ENCODE measurements around the gene KCTD7. TPM values are rescaled to one million over a fixed set of nuclear protein-coding genes. Genes with fewer than 3 reads are reported as not detected.
"Not testable (repeated sequence)": the region's sequence is repeated elsewhere in the genome, so short reads cannot be mapped to it uniquely, and the experiment has no call there.

Gene KCTD7
- total RNA-seq, 2 experiments from 2014 or later: 7.8 TPM

- CTCF ChIA-PET; intact Hi-C loops (cut with DNase I, micrococcal nuclease); POLR2A ChIA-PET; ATAC-seq; DNase-seq; H3K4me1 Mint-ChIP-seq; H3K27me3 Mint-ChIP-seq; H3K4me3 Mint-ChIP-seq; H3K9me3 Mint-ChIP-seq (ENCODE audit: low read depth); H3K27ac Mint-ChIP-seq; H3K36me3 Mint-ChIP-seq (ENCODE audit: low read depth): not testable (repeated sequence)
Measured at GRCh38 chr7:66619341-66619948, 9.2 kb upstream of the KCTD7 start.

GRCh38 chr7:66626331-66626934 is 2.2 kb upstream of the KCTD7 start:
- H3K4me1 Mint-ChIP-seq: peaks cover 31% of the 10 kb centered on the region
- peaks cover 5% of the 10 kb centered on the region for H3K36me3 Mint-ChIP-seq (ENCODE audit: low read depth)
- no peak overlapping the region for H3K27ac Mint-ChIP-seq
- no peak overlapping the region for H3K4me3 Mint-ChIP-seq
- CTCF ChIA-PET: interaction anchor here (0.5 to 1.0 kb wide), 2 partner anchors 44 to 219 kb away, joined by 3 to 5 read pairs; no protein-coding TSS in a partner anchor
- ATAC-seq: no peak
- intact Hi-C loops (cut with DNase I, micrococcal nuclease): no loop called here
- no peak for DNase-seq
- H3K9me3 Mint-ChIP-seq (ENCODE audit: low read depth): no peaks in the 10 kb centered on the region
- POLR2A ChIA-PET: no interaction called here
- peaks cover 2% of the 10 kb centered on the region for H3K27me3 Mint-ChIP-seq

DNA sequence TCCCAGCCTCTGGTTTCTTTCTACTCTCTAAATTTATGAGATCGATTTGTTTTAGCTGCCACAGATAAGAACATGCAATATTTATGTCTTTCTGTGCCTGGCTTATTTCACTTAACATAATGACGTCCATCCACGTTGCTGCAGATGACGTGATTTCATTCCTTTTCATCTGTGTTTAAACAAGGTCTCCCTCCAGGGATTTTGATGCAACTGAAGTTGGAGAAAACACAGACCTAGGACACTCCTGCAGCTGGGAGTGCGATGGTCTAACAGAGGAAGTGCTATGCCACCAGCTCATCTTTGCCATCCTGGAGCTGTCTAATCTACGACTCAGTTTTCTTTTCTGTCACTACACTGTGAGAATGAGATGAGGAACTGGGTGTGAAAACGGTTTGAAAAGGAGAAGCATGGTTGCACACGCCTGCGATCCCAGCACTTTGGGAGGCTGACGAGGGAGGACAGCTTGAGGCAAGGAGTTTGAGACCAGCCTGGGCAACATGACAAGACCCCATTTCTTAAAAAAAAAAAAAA is 1.5 kb upstream of the KCTD7 start:
- ATAC-seq (no peak), DNase-seq (no peak)
- ChIA-PET CTCF (interaction anchor here (0.5 to 1.0 kb wide), 3 partner anchors 44 to 896 kb away, joined by 3 to 5 read pairs (median 3); no protein-coding TSS in a partner anchor), POLR2A (interaction anchor here (0.6 to 1.0 kb wide), 2 partner anchors 37 to 194 kb away, joined by 3 to 4 read pairs; no protein-coding TSS in a partner anchor)
- H3K4me1 Mint-ChIP-seq: peaks cover 38% of the 10 kb centered on the region
- H3K27ac Mint-ChIP-seq: peak overlapping the region; percentile 74
- peaks cover 2% of the 10 kb centered on the region for H3K27me3 Mint-ChIP-seq
- peaks cover 5% of the 10 kb centered on the region for H3K36me3 Mint-ChIP-seq (ENCODE audit: low read depth)
- intact Hi-C loops (cut with DNase I, micrococcal nuclease): no loop called here
- H3K4me3 Mint-ChIP-seq: peak overlapping the region; percentile 82
- H3K9me3 Mint-ChIP-seq (ENCODE audit: low read depth): no peaks in the 10 kb centered on the region

DNA sequence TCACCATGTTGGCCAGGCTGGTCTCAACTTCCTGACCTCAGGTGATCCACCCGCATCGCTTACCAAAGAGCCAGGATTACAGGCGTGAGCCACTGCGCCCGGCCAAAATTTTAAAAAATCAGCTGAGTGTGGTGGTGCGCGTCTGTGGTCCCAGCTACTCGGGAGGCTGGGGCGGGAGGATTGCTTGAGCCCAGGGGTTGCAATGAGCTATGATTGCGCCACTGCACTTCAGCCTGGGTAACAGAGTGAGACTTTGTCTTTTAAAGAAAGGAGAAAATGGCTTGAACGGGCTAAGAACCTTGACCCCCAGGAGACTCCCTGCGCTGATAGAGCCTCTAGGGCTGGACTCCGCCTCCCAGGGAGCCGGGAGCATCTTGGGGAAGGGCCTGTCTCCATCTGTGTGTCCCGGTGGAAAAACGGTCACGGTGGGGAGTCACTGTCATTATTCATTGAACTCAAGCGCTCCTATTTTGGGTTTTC is 760 bp upstream of the KCTD7 start:
- no peaks in the 10 kb centered on the region for H3K9me3 Mint-ChIP-seq (ENCODE audit: low read depth)
- peak; percentile 1 for ATAC-seq
- peaks cover 41% of the 10 kb centered on the region for H3K4me1 Mint-ChIP-seq
- intact Hi-C loops (cut with DNase I, micrococcal nuclease): loop anchor here (1.0 kb wide), 5 partner anchors 26 to 135 kb away; partner anchors contain the start of gene RABGEF1 (in 1 of the 2)
- CTCF ChIA-PET: interaction anchor here (1.0 kb wide), 1 partner anchor 43 kb away, joined by 3 read pairs; no protein-coding TSS in a partner anchor
- H3K27ac Mint-ChIP-seq: peak overlapping the region; percentile 86
- POLR2A ChIA-PET: interaction anchor here (0.6 to 1.3 kb wide), 3 partner anchors 26 to 194 kb away, joined by 3 to 5 read pairs (median 4); no protein-coding TSS in a partner anchor
- peaks cover 2% of the 10 kb centered on the region for H3K27me3 Mint-ChIP-seq
- H3K36me3 Mint-ChIP-seq (ENCODE audit: low read depth): peaks cover 5% of the 10 kb centered on the region
- H3K4me3 Mint-ChIP-seq: peak overlapping the region; percentile 82
- peak; percentile 38 for DNase-seq

DNA sequence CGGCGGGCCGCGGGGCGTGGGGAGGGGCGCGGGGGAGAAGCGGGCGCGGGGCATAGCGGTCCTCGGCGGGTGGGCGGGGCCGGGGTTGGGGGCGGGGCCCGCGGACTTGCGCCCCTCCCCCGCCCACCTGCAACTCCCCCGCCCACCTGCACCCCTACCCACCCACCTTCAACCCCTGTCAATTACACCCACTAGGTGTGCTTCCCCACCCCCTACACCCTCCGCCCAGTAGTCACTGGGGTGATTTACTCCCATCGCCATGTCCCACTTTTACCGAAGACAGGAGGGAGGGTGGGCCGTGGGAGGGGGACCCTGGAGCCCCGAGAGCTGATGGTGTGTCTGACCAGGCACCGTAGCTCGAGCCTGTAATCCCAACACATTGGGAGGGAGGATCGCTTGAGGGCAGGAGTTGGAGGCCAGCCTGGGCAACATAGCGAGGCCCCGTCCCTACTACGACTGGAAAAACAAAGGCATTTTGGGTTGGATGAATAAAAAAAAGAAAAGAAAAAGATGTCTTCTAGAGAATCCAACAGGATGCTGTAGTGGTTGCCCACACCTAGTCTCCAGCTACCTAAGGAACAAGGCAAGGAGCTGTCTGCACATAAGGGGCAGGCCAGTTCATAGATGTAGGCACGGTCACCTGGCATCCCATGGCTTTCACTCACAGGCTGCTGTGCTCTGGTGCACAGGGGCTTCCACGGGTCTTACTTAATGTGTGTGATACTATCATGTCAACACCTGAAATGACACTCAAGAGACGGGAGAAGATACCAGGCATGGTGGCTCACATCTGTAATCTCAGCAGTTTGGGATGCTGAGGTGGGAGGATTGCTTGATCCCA is 761 bp downstream of the KCTD7 start:
- POLR2A ChIA-PET: no interaction called here
- H3K4me1 Mint-ChIP-seq: peaks cover 46% of the 10 kb centered on the region
- intact Hi-C loops (cut with DNase I, micrococcal nuclease): no loop called here

DNA sequence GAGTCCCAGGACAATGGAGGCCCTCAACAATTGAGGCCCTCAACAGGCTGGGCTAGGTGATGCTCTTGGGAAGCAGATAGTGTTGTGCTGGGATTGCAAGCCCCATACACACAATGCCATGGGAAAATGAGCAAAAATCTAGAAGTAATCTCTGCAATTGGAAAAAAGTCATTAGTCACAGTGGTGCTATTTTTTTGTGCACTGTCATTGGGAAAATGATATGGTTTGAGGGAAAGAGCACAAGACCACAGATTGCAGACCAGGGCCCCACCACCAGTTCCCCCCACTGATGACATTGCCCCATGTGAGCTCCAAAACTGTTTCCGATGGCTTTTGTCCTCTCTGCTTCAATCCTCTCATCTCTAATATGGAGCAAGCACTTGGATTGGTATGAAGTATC is 1.9 kb downstream of the KCTD7 start:
- no peaks in the 10 kb centered on the region for H3K9me3 Mint-ChIP-seq (ENCODE audit: low read depth)
- CTCF ChIA-PET: interaction anchor here (0.9 kb wide), 1 partner anchor 166 kb away, joined by 3 read pairs; no protein-coding TSS in a partner anchor
- intact Hi-C loops (cut with DNase I, micrococcal nuclease): no loop called here
- DNase-seq: no peak
- POLR2A ChIA-PET: interaction anchor here (0.7 kb wide), 1 partner anchor 24 kb away, joined by 3 read pairs; no protein-coding TSS in a partner anchor
- H3K4me1 Mint-ChIP-seq: peaks cover 50% of the 10 kb centered on the region
- ATAC-seq: no peak
- peaks cover 9% of the 10 kb centered on the region for H3K36me3 Mint-ChIP-seq (ENCODE audit: low read depth)
- peak overlapping the region; percentile 54 for H3K4me3 Mint-ChIP-seq
- H3K27me3 Mint-ChIP-seq: peaks cover 2% of the 10 kb centered on the region
- H3K27ac Mint-ChIP-seq: peak overlapping the region; percentile 73

More for the DNA sequence above, 761 bp downstream of the KCTD7 start:
- CTCF ChIA-PET: interaction anchor here (0.6 to 0.8 kb wide), 2 partner anchors 40 to 41 kb away, joined by 3 read pairs; no protein-coding TSS in a partner anchor
- DNase-seq (no peak), ATAC-seq (peak; percentile 4)
- Mint-ChIP-seq H3K27me3 (peaks cover 2% of the 10 kb centered on the region), H3K36me3 (ENCODE audit: low read depth) (peaks cover 8% of the 10 kb centered on the region), H3K9me3 (ENCODE audit: low read depth) (no peaks in the 10 kb centered on the region), H3K4me3 (peak overlapping the region; percentile 82), H3K27ac (peak overlapping the region; percentile 53)

DNA sequence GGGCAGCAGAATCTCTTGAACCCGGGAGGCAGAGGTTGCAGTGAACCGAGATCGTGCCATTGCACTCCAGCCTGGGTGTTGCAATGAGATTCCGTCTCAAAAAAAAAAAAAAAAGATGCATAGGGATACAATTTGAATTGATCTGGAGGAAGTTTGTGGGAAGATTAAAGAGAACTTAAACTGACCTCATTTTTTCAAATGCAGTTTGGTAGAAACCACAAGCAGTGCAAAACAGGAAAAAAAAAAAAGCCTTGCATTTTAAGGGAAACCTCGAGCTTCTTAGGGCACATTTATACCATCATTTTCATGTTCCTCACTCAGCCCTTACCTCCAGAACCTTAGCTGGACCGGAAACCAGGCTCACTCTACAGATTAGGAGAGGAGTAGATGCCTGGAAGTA is 2.8 kb downstream of the KCTD7 start:
- Mint-ChIP-seq H3K27me3 (peaks cover 2% of the 10 kb centered on the region), H3K4me1 (peaks cover 57% of the 10 kb centered on the region), H3K27ac (peak overlapping the region; percentile 68), H3K36me3 (ENCODE audit: low read depth) (peaks cover 9% of the 10 kb centered on the region), H3K4me3 (peak overlapping the region; percentile 4), H3K9me3 (ENCODE audit: low read depth) (no peaks in the 10 kb centered on the region)
- intact Hi-C loops (cut with DNase I, micrococcal nuclease): no loop called here
- CTCF ChIA-PET: interaction anchor here (0.9 kb wide), 1 partner anchor 165 kb away, joined by 3 read pairs; no protein-coding TSS in a partner anchor
- DNase-seq (no peak), ATAC-seq (no peak)
- POLR2A ChIA-PET: interaction anchor here (0.6 to 0.7 kb wide), 2 partner anchors 39 to 131 kb away, joined by 4 to 7 read pairs; no protein-coding TSS in a partner anchor

GRCh38 chr7:66634816-66635215 is 6.1 kb downstream of the KCTD7 start:
- H3K9me3 Mint-ChIP-seq (ENCODE audit: low read depth): no peaks in the 10 kb centered on the region
- DNase-seq: no peak
- ATAC-seq: no peak
- H3K4me1 Mint-ChIP-seq: peaks cover 42% of the 10 kb centered on the region
- H3K4me3 Mint-ChIP-seq: no peak overlapping the region
- intact Hi-C loops (cut with DNase I, micrococcal nuclease): no loop called here
- H3K27ac Mint-ChIP-seq: no peak overlapping the region
- ChIA-PET CTCF (interaction anchor here (0.6 kb wide), 1 partner anchor 142 kb away, joined by 3 read pairs; no protein-coding TSS in a partner anchor), POLR2A (no interaction called here)
- no peaks in the 10 kb centered on the region for H3K27me3 Mint-ChIP-seq
- peaks cover 20% of the 10 kb centered on the region for H3K36me3 Mint-ChIP-seq (ENCODE audit: low read depth)

DNA sequence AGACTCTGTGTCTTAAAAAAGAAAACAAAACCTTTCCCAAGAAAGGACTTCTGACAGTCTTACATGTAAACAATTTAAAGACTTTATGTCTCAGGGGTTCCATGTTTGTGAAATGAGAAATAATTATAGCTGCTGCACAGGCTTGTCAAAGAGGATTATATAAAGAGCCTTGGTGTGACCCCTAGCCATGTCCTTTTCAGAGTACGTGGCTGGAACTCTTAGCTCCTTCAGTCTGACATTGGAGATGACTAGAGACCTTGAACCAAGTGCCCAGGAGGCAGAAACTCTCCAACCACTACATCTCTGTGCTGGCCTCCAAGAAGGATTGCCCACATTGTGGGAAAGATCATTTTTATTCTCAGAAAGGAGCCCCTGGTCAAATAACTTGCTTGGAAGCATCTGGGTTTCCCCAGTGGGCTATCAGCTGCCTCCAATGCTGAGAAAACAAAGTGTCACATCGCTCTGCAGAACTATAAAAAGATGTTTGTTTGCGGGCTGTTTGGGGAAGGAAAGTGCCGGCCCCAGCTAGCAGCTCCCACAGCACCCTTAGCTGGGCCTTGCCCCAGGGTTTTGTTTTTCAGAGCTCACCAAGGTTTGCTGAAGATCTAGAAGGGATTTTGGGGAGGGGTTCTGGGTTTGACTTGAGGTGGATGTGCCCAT is 6.8 kb downstream of the KCTD7 start:
- CTCF ChIA-PET: interaction anchor here (0.6 kb wide), 1 partner anchor 141 kb away, joined by 3 read pairs; no protein-coding TSS in a partner anchor
- H3K4me3 Mint-ChIP-seq; DNase-seq; H3K27me3 Mint-ChIP-seq; ATAC-seq; intact Hi-C loops (cut with DNase I, micrococcal nuclease); H3K9me3 Mint-ChIP-seq (ENCODE audit: low read depth); POLR2A ChIA-PET: not testable (repeated sequence)
- Mint-ChIP-seq H3K36me3 (ENCODE audit: low read depth) (peaks cover 22% of the 10 kb centered on the region), H3K4me1 (peaks cover 36% of the 10 kb centered on the region), H3K27ac (peak overlapping the region; percentile 35)

DNA sequence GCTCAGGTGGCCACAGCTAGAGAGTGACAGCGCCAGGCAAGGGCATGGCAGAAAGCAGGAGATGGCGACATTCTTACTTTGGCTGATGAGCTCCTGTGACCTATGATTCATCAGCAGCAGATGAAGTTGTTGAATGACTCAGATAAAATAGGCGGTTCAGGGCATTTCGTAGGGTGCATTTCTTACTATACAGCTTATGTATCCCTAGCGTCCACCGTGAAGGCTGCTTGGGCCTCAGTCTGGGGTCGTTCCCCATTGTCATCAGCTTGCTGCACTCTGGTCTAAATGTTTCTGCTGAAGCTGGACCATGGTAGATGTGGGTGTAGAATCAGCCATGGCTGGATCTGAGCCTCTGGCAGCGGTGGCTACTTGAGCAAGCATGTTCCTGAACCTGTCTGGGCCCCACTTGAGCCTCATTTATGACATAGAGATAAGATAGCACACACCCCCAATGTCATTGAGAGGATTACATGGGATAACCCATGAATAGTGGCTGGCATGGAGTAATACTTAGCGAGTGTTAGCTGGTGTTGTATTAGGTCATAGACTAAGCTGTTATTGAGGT is 7.4 kb downstream of the KCTD7 start:
- H3K9me3 Mint-ChIP-seq (ENCODE audit: low read depth); POLR2A ChIA-PET; CTCF ChIA-PET; H3K27me3 Mint-ChIP-seq; H3K4me3 Mint-ChIP-seq: not testable (repeated sequence)
- ATAC-seq (peak; percentile 93), DNase-seq (peak; percentile 66)
- intact Hi-C loops (cut with DNase I, micrococcal nuclease): loop anchor here in 1 of 2 experiments (1.0 kb wide), 1 partner anchor 18 kb away; no protein-coding TSS in a partner anchor
- Mint-ChIP-seq H3K36me3 (ENCODE audit: low read depth) (peaks cover 22% of the 10 kb centered on the region), H3K4me1 (peaks cover 30% of the 10 kb centered on the region), H3K27ac (peak overlapping the region; percentile 35)
